ENCODE measurements around the gene SAMD14. TPM values are rescaled to one million over a fixed set of nuclear protein-coding genes. Genes with fewer than 3 reads are reported as not detected.

Gene SAMD14
- total RNA-seq, 1 donor from 2014 or later: 6.0 TPM

- H3K9me3 Mint-ChIP-seq (ENCODE audit: low read depth): no peaks in the 10 kb centered on the region
- TF ChIP-seq CTCF (IDR thresholded peaks at IDR 0.05; ENCODE audit: unreplicated experiment): no peak
- no peak overlapping the region for H3K4me3 Mint-ChIP-seq (ENCODE audit: low read depth)
- no peak for DNase-seq (ENCODE audit: low spot score, unreplicated experiment)
- H3K27ac Mint-ChIP-seq: no peak overlapping the region
- H3K4me1 Mint-ChIP-seq (ENCODE audit: low read depth): peaks cover 7% of the 10 kb centered on the region
- H3K36me3 Mint-ChIP-seq (ENCODE audit: insufficient read depth): no peaks in the 10 kb centered on the region
- peaks cover 25% of the 10 kb centered on the region for H3K27me3 Mint-ChIP-seq
Observed at GRCh38 chr17:50157891-50158290, 27.9 kb upstream of the SAMD14 start.

GRCh38 chr17:50155115-50155819 lies 25.3 kb upstream of the SAMD14 start:
- Mint-ChIP-seq H3K9me3 (ENCODE audit: low read depth) (no peaks in the 10 kb centered on the region), H3K4me3 (ENCODE audit: low read depth) (no peak overlapping the region), H3K4me1 (ENCODE audit: low read depth) (peaks cover 1% of the 10 kb centered on the region), H3K27ac (no peak overlapping the region), H3K27me3 (peaks cover 9% of the 10 kb centered on the region), H3K36me3 (ENCODE audit: insufficient read depth) (no peaks in the 10 kb centered on the region)
- no peak for DNase-seq (ENCODE audit: low spot score, unreplicated experiment)
- TF ChIP-seq CTCF (IDR thresholded peaks at IDR 0.05; ENCODE audit: unreplicated experiment): no peak

GRCh38 chr17:50154604-50155003 lies 24.6 kb upstream of the SAMD14 start:
- no peaks in the 10 kb centered on the region for H3K36me3 Mint-ChIP-seq (ENCODE audit: insufficient read depth)
- DNase-seq (ENCODE audit: low spot score, unreplicated experiment): no peak
- no peak overlapping the region for H3K4me3 Mint-ChIP-seq (ENCODE audit: low read depth)
- no peak overlapping the region for H3K27ac Mint-ChIP-seq
- no peaks in the 10 kb centered on the region for H3K9me3 Mint-ChIP-seq (ENCODE audit: low read depth)
- peaks cover 2% of the 10 kb centered on the region for H3K27me3 Mint-ChIP-seq
- TF ChIP-seq CTCF (IDR thresholded peaks at IDR 0.05; ENCODE audit: unreplicated experiment): no peak
- peaks cover 1% of the 10 kb centered on the region for H3K4me1 Mint-ChIP-seq (ENCODE audit: low read depth)

- no peak for DNase-seq (ENCODE audit: low spot score, unreplicated experiment)
- Mint-ChIP-seq H3K27me3 (no peaks in the 10 kb centered on the region), H3K27ac (no peak overlapping the region), H3K4me1 (ENCODE audit: low read depth) (peaks cover 1% of the 10 kb centered on the region), H3K9me3 (ENCODE audit: low read depth) (no peaks in the 10 kb centered on the region), H3K36me3 (ENCODE audit: insufficient read depth) (no peaks in the 10 kb centered on the region), H3K4me3 (ENCODE audit: low read depth) (no peak overlapping the region)
- no peak for TF ChIP-seq CTCF (IDR thresholded peaks at IDR 0.05; ENCODE audit: unreplicated experiment)
Observed at GRCh38 chr17:50153650-50154575, 24.0 kb upstream of the SAMD14 start.

- Mint-ChIP-seq H3K36me3 (ENCODE audit: insufficient read depth) (no peaks in the 10 kb centered on the region), H3K9me3 (ENCODE audit: low read depth) (no peaks in the 10 kb centered on the region), H3K27ac (no peak overlapping the region), H3K4me3 (ENCODE audit: low read depth) (no peak overlapping the region), H3K4me1 (ENCODE audit: low read depth) (peaks cover 7% of the 10 kb centered on the region), H3K27me3 (no peaks in the 10 kb centered on the region)
- no peak for DNase-seq (ENCODE audit: low spot score, unreplicated experiment)
- TF ChIP-seq CTCF (IDR thresholded peaks at IDR 0.05; ENCODE audit: unreplicated experiment): no peak
Observed at GRCh38 chr17:50152736-50153135, 22.8 kb upstream of the SAMD14 start.

Data from progenitor cell of endocrine pancreas (in vitro differentiated cells).